GM12865 (cell line): Measurements from ENCODE around the gene SCFD2.
"Not testable (repeated sequence)": the region's sequence is repeated elsewhere in the genome, so short reads cannot be mapped to it uniquely, and the experiment has no call there.

Experiments
- DNase-seq: peaks from one replicate; pipeline ENCODE4 v3.0.0; 2010; ENCODE audit warnings: low read depth
- H3K4me3 ChIP-seq: 2 replicates; pipeline ENCODE4 v1.5.1; 2011; ENCODE audit warnings: mild to moderate bottlenecking, low read depth, low read length, control low read depth
- TF ChIP-seq, protein P1 (sequence below): IDR thresholded peaks from 2 replicates; pipeline ENCODE4 v1.5.1; 2011; ENCODE audit warnings: low read length, control low read depth, low read depth, inconsistent platforms; ENCODE audit not compliant: insufficient read depth; ENCODE audit errors: missing control alignments

Gene SCFD2

DNA sequence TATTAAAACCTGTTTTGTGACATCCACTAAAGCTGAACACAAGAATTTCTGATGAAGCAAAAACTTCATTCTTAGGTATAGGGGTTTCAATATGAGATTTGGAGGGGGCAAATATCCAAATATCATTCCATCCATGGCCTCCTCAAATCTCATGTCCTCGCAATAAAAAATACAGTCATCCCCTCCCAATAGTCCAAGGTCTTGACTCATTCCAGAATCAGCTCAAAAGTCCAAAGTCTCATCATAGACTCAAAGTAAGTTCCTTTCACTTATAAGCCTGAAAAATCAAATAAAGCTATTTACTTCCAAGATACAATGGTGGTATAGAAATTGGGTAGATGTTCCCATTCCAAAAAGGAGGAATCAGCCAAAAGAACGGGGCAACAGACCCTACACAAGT is 213.4 kb downstream of the SCFD2 start:
- no peak for DNase-seq
- TF ChIP-seq, protein P1, sequence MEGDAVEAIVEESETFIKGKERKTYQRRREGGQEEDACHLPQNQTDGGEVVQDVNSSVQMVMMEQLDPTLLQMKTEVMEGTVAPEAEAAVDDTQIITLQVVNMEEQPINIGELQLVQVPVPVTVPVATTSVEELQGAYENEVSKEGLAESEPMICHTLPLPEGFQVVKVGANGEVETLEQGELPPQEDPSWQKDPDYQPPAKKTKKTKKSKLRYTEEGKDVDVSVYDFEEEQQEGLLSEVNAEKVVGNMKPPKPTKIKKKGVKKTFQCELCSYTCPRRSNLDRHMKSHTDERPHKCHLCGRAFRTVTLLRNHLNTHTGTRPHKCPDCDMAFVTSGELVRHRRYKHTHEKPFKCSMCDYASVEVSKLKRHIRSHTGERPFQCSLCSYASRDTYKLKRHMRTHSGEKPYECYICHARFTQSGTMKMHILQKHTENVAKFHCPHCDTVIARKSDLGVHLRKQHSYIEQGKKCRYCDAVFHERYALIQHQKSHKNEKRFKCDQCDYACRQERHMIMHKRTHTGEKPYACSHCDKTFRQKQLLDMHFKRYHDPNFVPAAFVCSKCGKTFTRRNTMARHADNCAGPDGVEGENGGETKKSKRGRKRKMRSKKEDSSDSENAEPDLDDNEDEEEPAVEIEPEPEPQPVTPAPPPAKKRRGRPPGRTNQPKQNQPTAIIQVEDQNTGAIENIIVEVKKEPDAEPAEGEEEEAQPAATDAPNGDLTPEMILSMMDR, result no peak
- H3K4me3 ChIP-seq, result no peak overlapping the region

DNA sequence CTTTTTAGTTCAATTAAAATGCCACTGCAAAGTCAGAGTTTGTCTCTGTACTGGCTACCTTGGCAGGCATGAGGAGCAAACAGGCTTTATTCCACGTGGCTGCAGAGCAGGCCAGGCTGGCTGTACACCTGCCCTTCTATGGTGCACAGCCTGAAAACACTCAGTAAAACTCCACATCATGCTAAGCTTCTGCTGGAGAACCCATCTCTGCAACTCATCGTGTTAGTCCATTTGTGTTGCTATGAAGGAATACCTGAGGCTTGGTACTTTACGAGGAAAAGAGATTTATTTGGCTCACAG is 214.4 kb downstream of the SCFD2 start:
- no peak for DNase-seq
- TF ChIP-seq, protein P1, result no peak
- H3K4me3 ChIP-seq, result no peak overlapping the region

DNA sequence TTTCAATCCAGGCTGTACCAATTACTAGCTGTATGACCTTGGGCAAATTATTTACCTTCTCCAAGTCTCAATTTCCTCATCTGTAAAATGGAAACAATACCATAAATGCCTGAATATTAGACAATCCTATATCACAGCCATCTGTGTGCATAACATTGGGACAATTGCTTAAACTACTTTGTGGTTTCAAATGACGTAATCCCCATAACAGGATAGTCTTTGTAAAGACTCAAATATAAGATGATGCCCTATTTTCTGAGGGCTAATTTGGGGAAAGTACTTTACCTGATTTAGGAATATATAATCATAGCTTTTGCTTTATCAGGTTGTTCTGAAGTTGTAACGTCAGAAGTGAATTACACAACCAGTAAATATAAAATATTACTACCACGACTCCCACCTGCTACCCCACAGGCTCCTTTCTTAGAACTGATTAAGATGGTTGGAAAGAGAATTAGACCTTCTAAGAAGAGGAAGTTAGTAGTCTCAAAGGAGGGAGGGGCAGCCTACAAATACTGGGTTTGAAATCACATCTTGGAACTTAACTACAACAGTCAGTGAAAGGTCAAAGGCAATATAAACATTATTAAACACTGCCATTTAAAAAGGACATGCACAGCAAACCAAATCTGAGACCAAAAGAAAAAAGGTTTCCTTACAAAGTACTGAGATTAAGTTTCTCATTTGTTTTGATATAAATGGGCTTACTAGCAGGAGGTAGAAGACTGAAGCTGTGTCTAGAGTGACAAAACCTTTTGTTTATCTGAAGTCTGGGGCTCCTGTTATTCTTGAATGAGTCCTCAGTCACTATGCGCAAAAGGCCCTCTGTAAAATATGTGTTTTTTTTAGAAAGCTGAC is 215.0 kb downstream of the SCFD2 start:
- H3K4me3 ChIP-seq, result no peak overlapping the region
- no peak for DNase-seq
- TF ChIP-seq, protein P1, result no peak

DNA sequence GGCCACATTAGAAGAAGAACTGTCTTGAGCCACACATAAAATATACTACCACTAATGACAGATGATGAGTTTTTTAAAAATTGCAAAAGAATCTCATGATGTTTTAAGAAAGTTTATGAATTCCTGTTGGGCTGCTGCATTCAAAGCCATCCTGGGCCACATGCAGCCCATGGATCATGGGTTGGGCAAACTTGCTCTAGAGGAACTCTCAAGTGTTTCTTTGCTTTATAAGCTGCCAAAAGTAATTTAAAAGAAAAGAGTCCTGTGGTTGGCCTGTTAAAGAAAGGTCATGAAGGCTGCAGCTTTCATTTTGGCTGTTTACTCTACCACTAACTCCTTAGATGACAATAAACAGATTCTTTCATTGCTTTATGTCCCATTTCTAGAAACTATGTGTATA is 218.2 kb downstream of the SCFD2 start:
- H3K4me3 ChIP-seq, result no peak overlapping the region
- no peak for DNase-seq
- TF ChIP-seq, protein P1, result no peak

DNA sequence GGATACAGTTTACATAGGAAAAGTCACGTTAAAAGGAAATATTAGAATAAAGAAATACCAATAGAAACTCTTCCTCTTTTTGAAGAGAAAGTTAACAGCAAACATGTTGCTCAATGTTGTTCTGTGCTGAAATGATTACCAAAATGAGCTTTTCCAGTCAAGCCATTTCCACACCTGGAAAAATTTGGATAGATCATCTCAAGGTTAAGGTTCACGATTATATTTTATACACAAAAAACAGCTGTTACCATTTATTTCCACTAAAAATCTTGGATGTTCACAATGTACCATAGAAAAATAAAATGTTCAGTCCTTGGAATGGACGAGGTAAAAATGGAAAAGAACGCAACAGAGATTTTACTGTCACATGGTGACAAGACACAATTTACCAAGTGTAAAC is 218.7 kb downstream of the SCFD2 start:
- TF ChIP-seq, protein P1, result no peak
- no peak overlapping the region for H3K4me3 ChIP-seq
- DNase-seq, result no peak

DNA sequence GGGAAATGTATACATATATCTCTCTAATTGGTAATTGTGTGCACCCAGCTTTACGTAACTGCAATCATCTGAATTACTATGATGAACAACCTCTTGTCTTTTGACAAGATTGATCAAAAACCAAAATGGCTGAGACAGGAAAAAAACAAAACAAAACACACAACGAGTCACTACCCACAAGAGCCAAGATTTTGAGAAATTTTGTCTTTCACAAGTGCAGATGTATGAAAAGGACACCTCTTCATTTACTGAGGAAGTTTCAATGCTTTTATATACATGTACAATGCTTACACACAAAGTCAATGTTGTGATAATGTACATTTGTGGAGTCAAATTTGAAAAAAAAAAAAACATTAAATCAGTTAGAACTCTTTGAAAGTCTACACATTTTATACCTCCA is 224.6 kb downstream of the SCFD2 start:
- H3K4me3 ChIP-seq, result no peak overlapping the region
- TF ChIP-seq, protein P1, result no peak
- DNase-seq, result no peak

DNA sequence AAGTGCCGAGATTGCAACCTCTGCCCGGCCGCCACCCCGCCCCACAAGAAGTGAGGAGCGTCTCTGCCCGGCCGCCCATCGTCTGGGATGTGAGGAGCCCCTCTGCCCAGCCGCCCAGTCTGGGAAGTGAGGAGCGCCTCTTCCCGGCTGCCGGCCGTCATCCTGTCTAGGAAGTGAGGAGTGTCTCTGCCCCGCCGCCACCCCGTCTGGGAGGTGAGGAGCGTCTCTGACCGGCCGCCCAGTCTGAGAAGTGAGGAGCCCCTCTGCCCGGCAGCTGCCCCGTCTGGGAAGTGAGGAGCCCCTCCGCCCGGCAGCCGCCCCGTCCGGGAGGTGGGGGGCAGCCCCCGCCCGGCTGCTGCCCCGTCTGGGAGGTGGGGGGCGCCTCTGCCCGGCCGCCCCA is 226.6 kb downstream of the SCFD2 start:
- not testable (repeated sequence) for DNase-seq, H3K4me3 ChIP-seq
